Nephron (organoid): ENCODE measurements around the gene HPN.
A peak's percentile ranks its signal among the peaks of the same experiment; 100 is the strongest.

Experiments
- H3K27ac Mint-ChIP-seq, 3 experiments: 2 replicates each; pipeline ENCODE4 v1.8.0; 2020; ENCODE audit warnings: mixed read lengths in 3 of 3, mild to moderate bottlenecking in 2 of 3, moderate library complexity in 1 of 3
- H3K27me3 Mint-ChIP-seq: 2 replicates; pipeline ENCODE4 v1.8.0; 2021; ENCODE audit warnings: low read depth, mild to moderate bottlenecking, moderate library complexity, mixed read lengths
- H3K36me3 Mint-ChIP-seq: 2 replicates; pipeline ENCODE4 v1.8.0; 2020; ENCODE audit warnings: low read depth, mixed read lengths
- H3K4me1 Mint-ChIP-seq: 2 replicates; pipeline ENCODE4 v1.8.0; 2020; ENCODE audit warnings: mixed read lengths
- H3K4me3 Mint-ChIP-seq, 3 experiments: 2 replicates each; pipeline ENCODE4 v1.8.0; 2020; ENCODE audit warnings: mild to moderate bottlenecking in 3 of 3, mixed read lengths in 3 of 3, moderate library complexity in 2 of 3
- H3K9me3 Mint-ChIP-seq: 2 replicates; pipeline ENCODE4 v1.8.0; 2020; ENCODE audit warnings: mixed read lengths
- CTCF ChIP-seq, 3 experiments: fragments of 200-600 bp; sonication (generic); IDR thresholded peaks; one replicate each; pipeline ENCODE4 v1.5.0; 2021; ENCODE audit warnings: antibody characterized with exemption in 3 of 3; ENCODE audit not compliant: unreplicated experiment in 3 of 3

Gene HPN

GRCh38 chr19:35039881-35040825 is 1.4 kb upstream of the HPN start:
- peaks cover 13% of the 10 kb centered on the region for H3K4me1 Mint-ChIP-seq
- H3K27me3 Mint-ChIP-seq: peaks cover 35% of the 10 kb centered on the region
- no peak for TF ChIP-seq CTCF (IDR thresholded peaks at IDR 0.05; ENCODE audit: unreplicated experiment in 3 of 3)
- H3K4me3 Mint-ChIP-seq: peak overlapping the region in 2 of 3 experiments; percentile 46 to 69
- H3K27ac Mint-ChIP-seq: peak overlapping the region in 2 of 3 experiments; percentile 70 to 96
- no peaks in the 10 kb centered on the region for H3K9me3 Mint-ChIP-seq
- no peaks in the 10 kb centered on the region for H3K36me3 Mint-ChIP-seq

- Mint-ChIP-seq H3K4me3 (peak overlapping the region in 1 of 3 experiments; percentile 46), H3K27ac (peak overlapping the region in 1 of 3 experiments; percentile 96), H3K4me1 (peaks cover 13% of the 10 kb centered on the region), H3K27me3 (peaks cover 37% of the 10 kb centered on the region), H3K36me3 (no peaks in the 10 kb centered on the region), H3K9me3 (no peaks in the 10 kb centered on the region)
- TF ChIP-seq CTCF (IDR thresholded peaks at IDR 0.05; ENCODE audit: unreplicated experiment in 3 of 3): no peak
Measured at GRCh38 chr19:35040826-35041547, 534 bp upstream of the HPN start.

GRCh38 chr19:35042056-35042730 is 672 bp downstream of the HPN start:
- Mint-ChIP-seq H3K4me1 (peaks cover 13% of the 10 kb centered on the region), H3K27me3 (peaks cover 30% of the 10 kb centered on the region), H3K4me3 (peak overlapping the region; percentile 59 to 83 (median 79)), H3K9me3 (no peaks in the 10 kb centered on the region), H3K27ac (peak overlapping the region; percentile 76 to 96 (median 86)), H3K36me3 (no peaks in the 10 kb centered on the region)
- TF ChIP-seq CTCF (IDR thresholded peaks at IDR 0.05; ENCODE audit: unreplicated experiment in 3 of 3): no peak

- no peak for TF ChIP-seq CTCF (IDR thresholded peaks at IDR 0.05; ENCODE audit: unreplicated experiment in 3 of 3)
- H3K27me3 Mint-ChIP-seq: peaks cover 38% of the 10 kb centered on the region
- no peaks in the 10 kb centered on the region for H3K9me3 Mint-ChIP-seq
- H3K4me3 Mint-ChIP-seq: peak overlapping the region in 2 of 3 experiments; percentile 37 to 79
- no peaks in the 10 kb centered on the region for H3K36me3 Mint-ChIP-seq
- peaks cover 13% of the 10 kb centered on the region for H3K4me1 Mint-ChIP-seq
- H3K27ac Mint-ChIP-seq: peak overlapping the region; percentile 76 to 96 (median 86)
Measured at GRCh38 chr19:35042954-35043604, 1.6 kb downstream of the HPN start.

GRCh38 chr19:35043906-35044305 is 2.4 kb downstream of the HPN start:
- peaks cover 13% of the 10 kb centered on the region for H3K4me1 Mint-ChIP-seq
- H3K27ac Mint-ChIP-seq: peak overlapping the region; percentile 40 to 62 (median 41)
- no peaks in the 10 kb centered on the region for H3K36me3 Mint-ChIP-seq
- TF ChIP-seq CTCF (IDR thresholded peaks at IDR 0.05; ENCODE audit: unreplicated experiment in 3 of 3): no peak
- no peaks in the 10 kb centered on the region for H3K9me3 Mint-ChIP-seq
- H3K4me3 Mint-ChIP-seq: peak overlapping the region; percentile 19 to 45 (median 41)
- H3K27me3 Mint-ChIP-seq: peaks cover 31% of the 10 kb centered on the region
